Kidney (tissue), 14 donors: ENCODE measurements around the gene CNTNAP4. TPM values are rescaled to one million over a fixed set of nuclear protein-coding genes. Genes with fewer than 3 reads are reported as not detected.

ENCODE experiments used
- DNase-seq, 5 donors: peaks; one replicate each; pipeline ENCODE4 v3.0.0-alpha.2; 2013 to 2020
- FAIRE-seq: peaks from 2 replicates; lab custom pipeline; 2012; peaks lifted over from hg19 to GRCh38; lab: Jason Lieb, UNC
- H3K27ac ChIP-seq, 2 donors: one replicate each; pipeline ENCODE4 v1.7.0; 2013; ENCODE audit warnings: low read depth in 2 of 2, low read length in 2 of 2, inconsistent platforms in 1 of 2
- H3K27me3 ChIP-seq: one replicate; pipeline ENCODE4 v1.7.1; 2013; ENCODE audit warnings: low read length, inconsistent platforms; ENCODE audit not compliant: control insufficient read depth, insufficient read depth
- H3K36me3 ChIP-seq, 3 donors: one replicate each; pipeline versions ENCODE4 v1.7.0 to v1.7.1; 2013; ENCODE audit warnings: low read length in 3 of 3, control low read depth in 1 of 3, inconsistent platforms in 1 of 3; ENCODE audit not compliant: insufficient read depth in 3 of 3, control insufficient read depth in 2 of 3
- H3K4me1 ChIP-seq, 3 donors: one replicate each; pipeline versions ENCODE4 v1.7.0 to v1.7.1; 2013; ENCODE audit warnings: low read length in 3 of 3, inconsistent platforms in 1 of 3, low read depth in 1 of 3; ENCODE audit not compliant: control insufficient read depth in 2 of 3, insufficient read depth in 2 of 3
- H3K4me3 ChIP-seq, 3 donors: one replicate each; pipeline versions ENCODE4 v1.7.0 to v1.8.1; 2013; ENCODE audit warnings: low read length in 3 of 3, control low read depth in 1 of 3, inconsistent platforms in 1 of 3
- H3K9ac ChIP-seq, 3 donors: one replicate each; pipeline versions ENCODE4 v1.7.0 to v1.7.1; 2013; ENCODE audit warnings: low read length in 3 of 3, control low read depth in 1 of 3, inconsistent platforms in 1 of 3
- H3K9me3 ChIP-seq, 3 donors: one replicate each; pipeline versions ENCODE4 v1.7.0 to v1.7.1; 2013; ENCODE audit warnings: low read length in 3 of 3, control low read depth in 1 of 3, inconsistent platforms in 1 of 3; ENCODE audit not compliant: control insufficient read depth in 2 of 3, insufficient read depth in 1 of 3
- CTCF ChIP-seq: IDR thresholded peaks from 3 replicates; pipeline ENCODE4 v1.5.1; 2012; ENCODE audit warnings: mild to moderate bottlenecking, moderate library complexity, borderline replicate concordance; ENCODE audit not compliant: insufficient read depth; ENCODE audit errors: extremely low read depth
- intact Hi-C: fragments of 100-400 bp; cut with DNase I; formaldehyde crosslinking; loops from one replicate; pipeline ENCODE4 v1.11.1; 2022
- polyA plus RNA-seq: library from polyadenylated mRNA; stranded (reverse); fragments of 350-450 nt; fragmentation: Illumina TruSeq; extraction: RNeasy Lipid Tissue Mini Kit (QIAGEN cat#74804); gene quantifications from one replicate; pipeline ENCODE4 v1.2.3, GENCODE V29; 2014; ENCODE audit warnings: low read depth, low replicate concordance; ENCODE audit not compliant: insufficient read depth
- total RNA-seq: library from RNA; stranded (reverse); fragmentation: NEBNext Ultra II Directional; extraction: Animal tissue kit (Norgen Biotek cat#: 25700); gene quantifications from one replicate; pipeline ENCODE4 v1.2.1, GENCODE V29; 2021
- donor health status: control.
- donor health status: control.
- donor health status: control.
- donor health status: control.
- donor health status: control.
- donor health status: DM: yes; HTN: yes; CAD: no.
- donor health status: Normal renal cell carcinoma (clear cell type).

CNTNAP4 gene
- total and polyA plus RNA-seq, 2 donors from 2014 or later = not detected

GRCh38 chr16:76464955-76465620, 187.9 kb downstream of the CNTNAP4 start:
- FAIRE-seq = no peak
- intact Hi-C loops = no loop called here

GRCh38 chr16:76466871-76467270, 189.7 kb downstream of the CNTNAP4 start:
- FAIRE-seq = no peak

More at GRCh38 chr16:76464955-76465620, 187.9 kb downstream of the CNTNAP4 start:
- no peaks in the 10 kb centered on the region for H3K4me1 ChIP-seq
- no peaks in the 10 kb centered on the region for H3K36me3 ChIP-seq
- H3K9me3 ChIP-seq = no peaks in the 10 kb centered on the region
- no peak overlapping the region for H3K9ac ChIP-seq
- H3K4me3 ChIP-seq = no peak overlapping the region
- no peak overlapping the region for H3K27ac ChIP-seq
- H3K27me3 ChIP-seq = no peaks in the 10 kb centered on the region
- no peak for DNase-seq
- no peak for TF ChIP-seq CTCF

GRCh38 chr16:76474048-76474447, 196.8 kb downstream of the CNTNAP4 start:
- Histone ChIP-seq H3K27ac (no peak overlapping the region), H3K9ac (no peak overlapping the region), H3K4me1 (no peaks in the 10 kb centered on the region), H3K27me3 (no peaks in the 10 kb centered on the region), H3K36me3 (no peaks in the 10 kb centered on the region), H3K4me3 (no peak overlapping the region), H3K9me3 (no peaks in the 10 kb centered on the region)
- DNase-seq = no peak
- intact Hi-C loops = no loop called here
- no peak for FAIRE-seq
- TF ChIP-seq CTCF = no peak

More at GRCh38 chr16:76466871-76467270, 189.7 kb downstream of the CNTNAP4 start:
- no peak for TF ChIP-seq CTCF
- no peak overlapping the region for H3K9ac ChIP-seq
- no peak for DNase-seq
- no peak overlapping the region for H3K27ac ChIP-seq
- H3K9me3 ChIP-seq = no peaks in the 10 kb centered on the region
- H3K36me3 ChIP-seq = no peaks in the 10 kb centered on the region
- H3K4me1 ChIP-seq = no peaks in the 10 kb centered on the region
- no peak overlapping the region for H3K4me3 ChIP-seq
- intact Hi-C loops = no loop called here
- H3K27me3 ChIP-seq = no peaks in the 10 kb centered on the region

- H3K27me3 ChIP-seq = no peaks in the 10 kb centered on the region
- DNase-seq (no peak), FAIRE-seq (no peak)
- H3K27ac ChIP-seq = no peak overlapping the region
- intact Hi-C loops = no loop called here
- no peak overlapping the region for H3K4me3 ChIP-seq
- H3K9me3 ChIP-seq = no peaks in the 10 kb centered on the region
- no peak overlapping the region for H3K9ac ChIP-seq
- TF ChIP-seq CTCF = no peak
- no peaks in the 10 kb centered on the region for H3K4me1 ChIP-seq
- H3K36me3 ChIP-seq = no peaks in the 10 kb centered on the region
Measured at GRCh38 chr16:76478105-76478504, 200.9 kb downstream of the CNTNAP4 start.
